WI38 (cell line): ENCODE data around the gene HOTAIR.

Source experiments
- H3K4me3 ChIP-seq: 2 replicates; pipeline ENCODE4 v1.5.1; 2011; ENCODE audit warnings: low read depth, mild to moderate bottlenecking, control low read depth, low read length
- TF ChIP-seq, protein P1 (sequence below): IDR thresholded peaks from 2 replicates; pipeline ENCODE4 v1.5.1; 2012; ENCODE audit warnings: low read depth, mild to moderate bottlenecking, control low read depth, low read length

HOTAIR gene

DNA sequence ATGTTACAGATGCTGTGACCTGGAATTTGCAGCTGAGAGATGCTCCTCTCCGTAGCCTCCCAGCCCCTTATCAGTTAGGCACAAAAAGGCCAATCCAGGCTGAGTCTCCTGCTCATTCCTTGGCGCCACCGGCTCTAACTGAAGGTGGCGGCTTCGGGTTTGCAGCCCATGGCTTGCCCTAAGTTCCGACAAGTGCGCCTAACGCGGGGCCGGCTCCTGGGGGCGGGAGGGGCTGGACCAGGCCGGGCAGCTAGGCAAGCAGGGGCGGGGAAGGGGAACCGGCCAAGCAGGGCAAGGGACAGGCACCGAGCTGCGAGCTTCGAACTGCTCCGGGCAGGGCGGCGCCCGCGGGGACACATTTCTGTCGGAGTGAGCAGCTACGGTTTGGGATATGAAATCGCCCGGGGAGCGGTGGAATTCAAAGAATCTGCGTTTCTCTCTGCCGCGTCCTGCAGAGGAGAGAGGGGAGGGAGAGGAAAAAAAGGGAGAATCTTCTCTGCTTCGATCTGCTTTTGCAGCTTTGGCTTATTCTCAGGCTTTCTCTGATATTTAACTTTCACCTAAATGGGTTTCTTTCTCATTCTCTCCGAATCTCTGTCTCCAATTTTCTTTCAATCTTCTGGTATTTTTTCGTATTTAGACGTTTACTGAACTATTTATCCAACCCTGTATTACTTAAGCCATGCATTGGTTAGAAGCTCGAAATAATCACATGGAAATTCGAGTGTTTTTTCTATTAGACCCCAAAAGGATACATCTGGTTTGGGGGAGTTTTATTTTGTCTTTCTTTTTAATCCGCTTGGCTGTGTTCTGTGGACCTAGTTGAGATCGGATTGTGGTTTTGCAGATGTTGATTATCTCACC is 21.7 kb downstream of the HOTAIR start:
- no peak overlapping the region for H3K4me3 ChIP-seq
- TF ChIP-seq, protein P1, sequence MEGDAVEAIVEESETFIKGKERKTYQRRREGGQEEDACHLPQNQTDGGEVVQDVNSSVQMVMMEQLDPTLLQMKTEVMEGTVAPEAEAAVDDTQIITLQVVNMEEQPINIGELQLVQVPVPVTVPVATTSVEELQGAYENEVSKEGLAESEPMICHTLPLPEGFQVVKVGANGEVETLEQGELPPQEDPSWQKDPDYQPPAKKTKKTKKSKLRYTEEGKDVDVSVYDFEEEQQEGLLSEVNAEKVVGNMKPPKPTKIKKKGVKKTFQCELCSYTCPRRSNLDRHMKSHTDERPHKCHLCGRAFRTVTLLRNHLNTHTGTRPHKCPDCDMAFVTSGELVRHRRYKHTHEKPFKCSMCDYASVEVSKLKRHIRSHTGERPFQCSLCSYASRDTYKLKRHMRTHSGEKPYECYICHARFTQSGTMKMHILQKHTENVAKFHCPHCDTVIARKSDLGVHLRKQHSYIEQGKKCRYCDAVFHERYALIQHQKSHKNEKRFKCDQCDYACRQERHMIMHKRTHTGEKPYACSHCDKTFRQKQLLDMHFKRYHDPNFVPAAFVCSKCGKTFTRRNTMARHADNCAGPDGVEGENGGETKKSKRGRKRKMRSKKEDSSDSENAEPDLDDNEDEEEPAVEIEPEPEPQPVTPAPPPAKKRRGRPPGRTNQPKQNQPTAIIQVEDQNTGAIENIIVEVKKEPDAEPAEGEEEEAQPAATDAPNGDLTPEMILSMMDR: no peak

DNA sequence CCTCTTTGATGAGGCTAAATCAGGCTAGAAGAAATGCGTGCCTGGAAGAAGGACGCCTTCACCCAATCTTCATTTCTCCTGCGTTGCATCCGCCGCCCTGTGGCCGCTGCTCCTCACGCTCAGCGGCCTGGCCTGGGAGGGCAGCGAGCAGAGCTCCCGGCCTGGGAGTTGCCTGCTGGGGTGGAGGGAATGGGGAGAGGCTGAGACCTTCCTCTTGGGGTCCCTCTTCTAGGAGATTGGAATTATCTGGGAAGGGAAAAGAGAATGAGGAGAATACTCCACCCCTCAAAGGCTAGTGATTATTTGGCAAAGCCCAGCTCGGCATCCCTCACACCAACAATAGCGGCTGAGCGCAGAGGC is 22.4 kb downstream of the HOTAIR start:
- TF ChIP-seq, protein P1: no peak

DNA sequence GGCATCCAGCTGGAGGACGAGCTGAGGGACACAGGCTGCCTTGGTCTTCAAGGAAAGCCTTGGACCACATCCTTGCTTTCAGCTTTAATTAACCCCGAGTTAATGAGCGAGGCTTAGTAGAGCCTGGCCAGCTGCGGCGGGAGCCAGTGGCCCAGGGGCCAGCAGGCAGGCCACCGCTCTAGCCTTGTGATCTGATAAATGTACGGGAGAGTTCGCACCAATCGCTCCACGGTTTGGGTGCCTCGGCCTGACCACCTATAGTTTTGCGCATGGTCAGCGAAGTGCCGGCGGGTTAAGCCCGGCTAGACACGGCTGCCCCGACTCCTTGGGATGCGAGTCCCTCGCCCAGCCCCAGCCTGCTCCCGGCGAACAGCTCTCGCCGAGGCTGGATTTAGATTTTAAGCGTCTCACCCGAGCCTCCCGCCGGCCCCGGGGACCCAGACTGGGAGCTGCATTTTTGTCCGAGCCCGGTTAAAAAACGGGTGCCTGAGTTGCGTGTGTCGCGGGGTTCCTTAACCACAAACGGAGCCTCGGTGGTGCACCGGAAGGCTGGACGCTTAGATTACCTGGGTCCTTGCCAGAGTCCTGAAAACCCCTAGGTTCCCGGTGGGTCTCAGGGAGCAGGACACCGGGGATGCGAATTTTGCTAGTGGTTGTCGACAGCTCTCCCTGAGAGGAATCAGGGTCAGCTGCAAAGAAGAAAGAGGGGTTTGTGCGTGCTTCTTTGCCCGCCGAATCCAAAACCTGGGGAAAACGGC is 23.0 kb downstream of the HOTAIR start:
- TF ChIP-seq, protein P1: no peak
- no peak overlapping the region for H3K4me3 ChIP-seq

More for the DNA sequence above, 22.4 kb downstream of the HOTAIR start:
- no peak overlapping the region for H3K4me3 ChIP-seq

DNA sequence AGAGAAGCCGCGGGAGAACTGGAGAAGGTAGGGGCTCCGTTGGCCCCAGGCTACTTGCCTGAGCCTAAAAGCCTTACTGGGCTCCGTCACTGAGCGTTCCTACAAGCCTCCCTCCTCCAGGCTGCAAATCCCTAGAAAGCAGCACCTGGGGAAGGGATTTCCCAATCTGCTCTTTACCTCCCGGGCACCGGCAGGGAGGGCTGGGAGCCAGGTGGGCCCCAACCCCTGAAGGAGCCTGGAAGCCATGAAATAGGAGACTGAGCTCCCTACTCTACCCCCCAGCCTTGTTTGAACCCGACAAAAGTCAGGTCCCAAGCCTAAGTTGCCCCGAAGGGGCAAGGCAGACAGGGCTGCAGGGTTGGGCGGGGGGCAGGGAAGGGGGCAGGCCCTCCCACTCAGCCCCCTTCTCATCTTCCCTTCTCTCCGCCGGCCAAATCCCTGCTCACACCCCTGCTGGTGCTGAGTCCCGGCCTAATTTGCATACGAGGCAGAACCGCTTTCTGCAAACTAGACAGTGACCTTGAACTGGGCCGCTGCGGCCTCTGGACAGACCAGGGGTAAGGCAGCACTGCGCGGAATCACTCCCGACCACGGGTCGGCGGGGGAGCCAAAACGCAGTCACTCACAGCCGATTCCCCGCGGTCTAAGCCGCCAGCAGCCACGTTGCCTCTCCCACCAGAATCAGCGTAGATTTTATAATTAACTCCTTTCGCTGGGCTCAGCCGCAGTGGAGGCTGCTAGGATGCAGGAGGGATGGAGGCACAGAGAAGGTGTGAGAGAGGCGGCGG is 23.8 kb downstream of the HOTAIR start:
- TF ChIP-seq, protein P1: no peak
- no peak overlapping the region for H3K4me3 ChIP-seq

DNA sequence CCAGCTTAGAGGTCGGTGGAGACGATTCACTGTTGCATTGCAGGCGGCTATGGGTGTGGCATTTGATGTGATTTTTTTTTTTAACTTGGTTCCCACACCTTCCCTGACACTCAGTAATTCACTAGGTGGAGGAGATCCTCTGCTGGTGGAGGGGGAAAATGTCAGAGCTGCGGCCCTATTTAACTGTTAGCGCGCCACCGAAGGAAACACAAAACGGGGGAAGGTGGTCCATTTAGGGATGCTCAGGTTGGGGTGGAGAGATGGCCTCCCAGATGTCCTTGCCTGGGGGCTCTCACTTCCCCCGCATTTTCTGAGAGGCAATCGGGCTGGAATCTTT is 24.3 kb downstream of the HOTAIR start:
- no peak overlapping the region for H3K4me3 ChIP-seq
- TF ChIP-seq, protein P1: no peak

DNA sequence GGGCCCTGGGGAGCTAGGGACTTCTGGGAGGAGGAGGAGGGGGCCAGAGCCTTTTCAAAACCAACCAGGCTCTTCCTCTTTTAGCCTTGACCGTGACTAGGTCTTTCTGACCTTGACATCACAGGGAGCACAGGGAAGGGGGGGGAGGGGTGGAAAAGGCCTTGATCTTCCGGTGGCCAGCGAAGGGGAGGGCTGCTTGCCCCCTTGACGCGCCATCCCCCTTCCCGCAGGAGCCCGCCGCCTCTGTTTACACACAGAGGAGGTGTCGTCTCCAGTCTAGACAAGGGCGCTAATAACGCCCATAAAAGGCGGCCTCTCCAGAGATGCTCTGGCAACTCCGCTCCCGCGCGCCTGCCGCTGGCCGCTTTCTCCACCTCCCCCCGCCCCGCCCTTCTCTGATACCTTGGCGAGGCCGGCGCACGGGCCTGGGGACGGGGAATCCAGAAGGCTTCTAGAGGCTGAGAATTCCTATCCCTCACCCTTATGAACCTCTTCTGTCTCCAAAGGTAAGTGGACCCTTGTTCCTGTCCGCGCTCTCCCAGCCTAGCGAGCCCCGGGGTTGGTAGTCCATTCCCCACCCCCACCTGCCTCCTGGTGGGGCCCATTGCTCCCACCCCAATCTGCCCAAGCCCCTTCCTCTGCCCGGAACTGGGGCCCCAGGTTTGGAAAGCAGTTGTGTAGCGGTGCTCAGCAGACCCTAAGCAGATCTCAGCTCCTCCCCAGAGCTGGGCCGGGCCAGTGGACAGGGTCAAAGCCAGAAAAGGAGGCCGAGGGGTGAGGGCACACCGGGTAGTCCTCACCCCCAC is 24.9 kb downstream of the HOTAIR start:
- H3K4me3 ChIP-seq: no peak overlapping the region
- TF ChIP-seq, protein P1: no peak
